GM18517 (cell line): ENCODE measurements around the gene VOPP1.

Source experiments
- ATAC-seq: cut with Tn5 transposase; IDR thresholded peaks from one replicate; pipeline ENCODE4 v1.9.1; 2021; ENCODE audit warnings: mild to moderate bottlenecking, moderate library complexity; ENCODE audit not compliant: unreplicated experiment

Gene VOPP1

DNA sequence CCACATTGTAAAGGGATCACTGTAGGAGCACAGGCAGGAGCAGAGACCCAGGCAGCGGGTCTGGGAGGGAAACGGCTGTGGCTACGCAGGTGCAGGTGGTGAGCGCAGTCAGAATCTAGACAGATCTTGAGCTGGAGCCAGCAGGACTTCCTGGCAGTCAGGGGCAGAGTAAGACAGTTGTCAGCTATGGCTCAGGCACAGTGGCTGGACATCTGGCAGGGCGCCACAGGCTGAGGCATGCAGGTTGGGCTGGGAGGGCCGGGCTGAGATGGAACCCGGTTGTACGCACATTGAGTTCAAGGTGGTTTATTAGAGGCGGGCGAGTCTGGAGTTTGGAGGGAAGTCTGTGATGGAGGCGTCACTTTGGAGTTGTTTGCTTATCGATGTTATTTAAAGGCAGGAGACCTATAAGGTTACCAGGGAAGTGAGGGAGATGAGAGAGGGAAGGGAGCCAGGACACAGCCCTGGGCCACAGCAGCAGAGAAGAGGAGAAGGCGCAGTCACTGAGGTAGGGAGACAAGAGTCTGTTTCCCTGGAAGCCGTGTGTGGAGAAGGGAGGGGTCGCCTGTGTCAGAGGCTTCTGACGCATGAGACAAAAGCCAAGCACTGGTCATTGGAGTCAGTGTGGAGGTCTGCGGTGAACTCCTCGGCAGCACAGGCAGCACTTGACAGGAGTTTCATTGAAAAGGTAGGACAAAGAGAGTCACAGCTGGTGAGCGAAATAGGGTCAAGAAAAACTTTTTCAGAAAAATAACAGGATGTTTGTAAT is 133.4 kb downstream of the VOPP1 start:
- ATAC-seq = no peak

DNA sequence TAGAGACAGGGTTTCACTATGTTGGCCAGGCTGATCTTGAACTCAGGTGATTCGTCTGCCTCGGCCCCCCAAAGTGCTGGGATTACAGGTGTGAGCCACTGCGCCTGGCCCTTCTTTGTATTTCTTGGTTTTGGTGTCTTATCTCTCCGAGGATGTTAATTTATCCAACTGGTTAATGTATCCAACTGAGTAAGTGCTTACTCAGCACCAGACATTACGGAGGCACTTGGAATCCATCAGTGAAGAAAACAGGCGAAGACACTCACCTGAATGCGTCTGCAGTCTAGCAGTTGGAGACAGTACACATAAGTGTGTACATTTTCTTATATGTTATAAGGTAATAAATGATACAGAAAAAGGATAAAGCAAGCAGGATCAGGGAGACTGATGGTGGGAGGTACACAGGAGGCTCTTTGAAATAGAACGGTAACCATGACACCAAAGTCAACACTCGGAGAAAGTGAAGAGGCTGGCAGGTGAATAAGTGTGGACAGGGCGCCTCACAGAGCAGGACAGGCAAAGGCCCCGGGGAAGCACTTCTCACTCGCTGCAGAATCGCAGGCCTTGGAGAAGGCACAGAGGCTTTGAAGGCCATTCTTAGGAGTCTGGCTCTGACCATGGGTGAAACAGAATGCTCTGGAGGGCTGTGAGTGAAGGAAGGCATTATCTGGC is 134.1 kb downstream of the VOPP1 start:
- ATAC-seq = no peak

DNA sequence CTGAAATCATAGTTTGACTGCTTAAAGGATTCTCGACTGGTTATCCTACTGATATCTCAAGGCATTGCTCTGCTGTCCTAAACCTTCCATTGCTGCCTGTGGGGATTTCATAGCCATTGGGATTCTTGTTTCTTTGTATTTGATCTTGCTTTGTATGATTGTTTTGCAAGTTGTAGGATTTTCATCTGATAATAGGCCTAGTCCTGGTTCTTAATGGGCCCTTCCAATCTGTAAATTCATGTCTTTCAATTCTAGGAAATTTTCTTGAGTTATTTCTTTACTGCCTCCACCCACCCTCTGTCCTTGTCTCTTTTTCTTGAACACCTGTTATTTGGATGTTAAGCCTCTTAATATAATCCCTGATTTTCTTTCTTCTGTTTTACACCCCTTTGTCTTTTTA is 134.9 kb downstream of the VOPP1 start:
- ATAC-seq = no peak

DNA sequence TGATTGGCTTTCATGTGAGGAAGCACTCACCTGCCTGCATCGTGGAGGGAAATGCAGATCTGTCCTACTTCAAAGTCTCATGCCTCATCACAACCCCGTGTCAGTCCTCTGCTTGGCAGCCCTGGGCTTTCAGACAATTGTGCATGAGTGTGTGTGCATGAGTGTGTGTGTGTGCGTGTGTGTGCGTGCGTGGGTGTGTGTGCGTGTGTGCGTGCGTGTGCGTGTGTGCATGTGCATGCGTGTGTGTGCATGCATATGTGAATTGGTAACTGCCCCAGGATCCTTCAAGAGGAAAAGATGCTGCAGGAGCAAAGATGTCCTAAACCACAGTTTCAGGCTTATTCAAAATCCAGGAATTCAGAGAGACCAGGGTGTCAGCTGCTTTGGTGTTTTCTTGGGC is 135.8 kb downstream of the VOPP1 start:
- ATAC-seq = no peak

DNA sequence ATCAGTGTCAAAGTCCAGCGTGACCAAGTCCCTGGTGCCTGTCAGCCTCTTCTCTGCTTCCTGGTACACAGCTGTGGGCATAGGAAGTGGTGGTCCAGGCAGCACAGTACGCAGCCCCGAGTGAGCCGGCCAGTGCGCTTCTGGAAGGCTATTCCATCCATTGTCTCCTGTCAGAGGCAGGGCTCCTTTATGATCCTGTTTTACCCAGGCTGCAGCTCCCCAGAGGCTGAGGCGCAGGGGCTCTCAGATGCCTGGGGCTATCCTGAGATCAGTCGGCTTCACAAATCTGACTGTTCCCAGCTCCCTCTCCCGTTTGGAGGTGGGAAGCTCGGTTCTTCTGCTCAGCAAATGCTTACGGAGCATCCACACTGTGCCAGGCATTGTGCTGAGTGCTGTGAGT is 136.8 kb downstream of the VOPP1 start:
- no peak for ATAC-seq

DNA sequence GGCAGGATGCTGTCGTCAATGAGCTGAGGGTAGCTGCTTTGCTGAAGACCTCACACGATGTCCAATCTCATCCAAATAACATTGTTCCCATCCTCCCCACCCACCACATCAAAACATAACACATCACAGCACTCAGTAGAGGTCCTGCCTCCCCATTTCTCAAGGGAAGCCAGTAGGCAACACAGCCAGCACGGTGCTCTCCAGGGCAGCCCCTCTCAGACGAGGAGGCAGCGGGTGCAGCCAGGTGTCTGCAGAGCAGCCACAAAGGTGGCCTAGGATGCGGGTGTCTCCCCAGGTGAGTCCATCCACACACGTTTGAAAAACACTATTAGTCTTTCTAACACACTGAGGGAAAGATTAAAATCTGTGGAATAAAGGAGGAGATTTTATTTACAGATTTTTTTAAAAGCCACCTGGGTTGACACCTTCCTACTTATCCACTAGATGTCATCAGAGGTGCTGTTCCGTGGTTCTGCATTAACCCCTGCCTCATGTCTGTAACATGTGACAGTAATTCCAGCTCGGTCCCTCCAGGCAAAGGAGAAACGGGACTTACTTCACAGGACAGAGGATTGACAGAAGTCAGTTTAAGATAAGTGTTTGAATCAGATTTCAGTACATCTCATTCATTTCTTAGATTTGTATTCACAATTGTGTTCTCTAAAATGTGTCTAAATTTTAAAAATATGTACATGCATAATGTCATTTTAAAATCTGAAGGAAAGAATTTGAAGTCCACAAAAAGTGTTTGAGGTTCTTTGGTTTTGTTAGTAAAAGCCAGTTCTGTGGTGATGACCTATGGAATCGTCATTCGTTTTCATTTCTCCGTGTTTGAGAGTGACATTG is 139.1 kb downstream of the VOPP1 start:
- ATAC-seq = no peak

DNA sequence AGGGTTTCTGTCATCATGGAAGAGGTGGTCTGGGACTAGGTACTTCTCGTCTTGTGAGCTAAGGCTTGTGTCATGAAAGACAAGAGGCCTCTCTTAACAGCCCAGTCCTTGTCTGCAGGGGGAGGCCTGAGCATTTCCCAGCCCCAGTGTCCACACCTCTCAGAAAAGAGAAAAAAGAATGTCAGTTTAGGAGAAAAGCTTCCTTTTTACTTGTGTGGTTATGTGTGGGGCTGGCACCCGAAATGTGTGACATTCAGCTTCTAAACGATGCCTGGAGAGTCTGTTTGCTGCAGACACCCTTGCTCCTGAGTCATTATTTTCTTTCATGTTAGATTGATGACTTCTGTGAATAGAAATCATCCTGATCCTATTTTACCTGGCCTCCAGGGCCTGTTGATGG is 139.8 kb downstream of the VOPP1 start:
- no peak for ATAC-seq

DNA sequence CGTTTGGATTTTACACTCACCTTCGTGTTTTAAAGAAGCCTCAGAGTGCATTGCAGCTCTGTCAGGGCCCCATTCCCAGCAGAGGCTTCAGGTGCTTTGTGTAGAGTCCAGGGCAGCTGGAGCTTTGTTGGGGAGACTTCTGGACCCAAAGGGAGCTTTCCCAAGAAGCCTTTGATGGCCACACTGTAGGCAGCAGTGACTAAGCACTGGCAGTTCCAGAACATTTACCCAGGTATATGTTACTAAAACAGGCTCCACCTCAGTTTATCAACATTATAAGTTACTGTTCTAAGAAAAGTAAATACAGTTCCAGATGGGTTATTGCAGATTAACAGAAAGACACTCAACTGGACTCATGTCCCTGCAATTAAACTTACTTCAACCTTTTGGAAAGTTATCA is 140.4 kb downstream of the VOPP1 start:
- no peak for ATAC-seq

DNA sequence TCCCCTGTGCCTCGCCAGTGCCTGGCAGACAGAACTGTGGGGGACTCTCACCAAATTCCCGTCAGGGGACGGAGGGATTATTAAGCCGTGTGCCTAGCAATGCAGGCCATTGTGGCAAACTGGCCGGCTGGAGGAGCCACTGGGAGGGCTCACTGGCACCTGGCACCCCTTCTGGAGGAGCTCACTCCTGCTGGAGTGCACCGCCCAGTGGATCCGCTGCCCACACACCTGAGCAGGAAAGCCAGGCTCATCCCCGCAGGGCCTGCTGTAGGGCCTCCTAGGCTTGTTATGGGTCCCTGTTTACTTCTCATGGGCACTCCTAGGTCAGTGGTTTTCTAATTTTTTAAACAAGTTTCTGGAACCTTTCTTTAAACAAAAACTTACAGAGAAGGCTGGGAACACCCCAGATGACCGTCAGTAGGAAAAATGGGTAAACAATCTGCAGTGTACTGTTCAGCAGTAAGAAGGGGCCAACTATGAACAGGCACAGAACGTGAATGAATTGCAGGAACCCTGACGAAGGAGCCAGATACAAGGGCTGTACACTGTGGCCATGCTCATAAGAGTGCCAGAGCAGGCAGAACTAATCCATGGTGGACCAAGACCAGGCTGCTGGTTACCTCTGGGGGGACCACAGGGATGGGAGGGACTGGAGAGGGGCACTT is 142.3 kb downstream of the VOPP1 start:
- ATAC-seq = no peak

DNA sequence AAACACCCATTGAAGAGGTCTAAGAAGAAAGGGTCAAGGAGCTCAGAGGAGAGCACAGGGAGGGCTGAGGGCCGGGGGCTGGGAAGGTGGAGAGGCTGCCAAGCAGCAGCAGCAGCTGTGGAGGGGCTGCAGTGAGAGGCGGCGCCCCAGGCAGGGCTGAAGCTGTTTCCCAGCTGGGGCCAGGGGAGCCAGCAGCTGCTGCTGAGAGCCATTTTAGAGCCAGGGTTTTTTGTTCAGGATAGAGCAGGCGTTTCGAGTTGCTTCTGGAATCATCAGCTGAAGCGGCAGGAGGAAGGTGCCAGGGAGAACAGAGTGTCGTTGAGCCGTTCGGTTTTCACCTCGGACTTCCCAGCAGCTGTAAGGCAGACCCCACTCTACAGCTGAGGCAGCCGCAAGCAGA is 144.5 kb downstream of the VOPP1 start:
- no peak for ATAC-seq

DNA sequence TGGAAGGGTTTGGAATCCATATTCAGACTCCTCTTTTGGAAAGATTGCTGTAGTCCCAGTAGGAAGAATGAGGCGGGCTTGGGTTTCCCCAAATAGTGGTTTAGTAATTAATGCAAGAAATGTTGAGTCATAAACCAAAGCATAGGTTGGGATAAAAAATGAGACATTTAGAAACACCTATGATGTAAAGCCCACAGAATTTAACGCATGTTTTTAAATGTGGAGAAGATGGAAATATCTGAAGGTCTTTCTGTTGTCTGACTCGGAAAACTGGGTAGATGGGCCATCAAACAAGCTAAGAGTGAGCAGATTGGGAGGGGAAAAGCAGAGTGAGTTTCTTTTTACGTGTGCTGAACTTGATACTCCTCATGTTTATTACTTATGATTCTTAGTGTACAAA is 145.0 kb downstream of the VOPP1 start:
- ATAC-seq = no peak

DNA sequence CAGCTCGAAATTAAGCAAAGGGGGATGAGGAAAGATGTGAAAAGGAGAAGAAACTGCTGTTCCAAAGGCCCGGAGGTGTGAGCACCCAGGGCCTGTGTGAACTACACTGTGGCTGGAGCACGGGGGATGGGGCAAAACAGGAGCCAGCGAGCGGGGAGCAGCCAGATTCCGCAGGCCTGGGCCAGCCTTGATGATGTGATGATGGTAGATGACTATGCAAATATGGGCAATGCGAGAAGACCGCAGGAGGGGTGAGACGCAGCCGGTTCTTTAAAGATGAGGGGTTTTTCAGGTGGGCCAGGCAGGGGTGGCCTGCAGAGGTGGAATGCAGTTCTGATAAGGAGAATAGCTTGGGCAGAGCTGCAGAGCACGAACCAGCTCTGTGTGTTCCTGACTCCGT is 145.6 kb downstream of the VOPP1 start:
- no peak for ATAC-seq

DNA sequence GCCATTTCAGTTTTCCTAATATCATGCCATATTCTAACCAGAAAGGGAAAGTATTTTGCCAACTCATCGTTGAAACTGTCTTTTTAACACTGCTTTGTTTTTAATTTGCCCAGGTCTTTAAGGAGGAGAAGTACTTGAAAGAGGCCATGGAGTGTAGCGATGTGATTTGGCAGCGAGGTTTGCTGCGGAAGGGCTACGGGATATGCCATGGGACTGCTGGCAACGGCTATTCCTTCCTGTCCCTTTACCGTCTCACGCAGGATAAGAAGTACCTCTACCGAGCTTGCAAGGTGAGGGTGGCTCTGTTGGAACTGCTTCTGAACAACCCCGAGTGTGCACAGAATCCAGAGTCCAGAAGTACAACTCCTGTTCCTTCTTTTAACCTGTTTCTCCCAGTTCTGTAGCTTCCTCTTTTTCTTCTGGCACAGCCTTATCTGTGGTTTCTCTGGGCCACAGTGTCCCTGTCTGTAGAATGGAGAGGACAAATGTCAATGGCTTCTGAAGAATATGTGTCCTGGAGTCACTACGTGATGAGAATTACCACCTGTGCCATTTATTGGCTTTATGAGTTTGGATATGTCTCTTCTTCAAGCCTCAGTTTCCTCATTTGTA is 147.1 kb downstream of the VOPP1 start:
- ATAC-seq = no peak

DNA sequence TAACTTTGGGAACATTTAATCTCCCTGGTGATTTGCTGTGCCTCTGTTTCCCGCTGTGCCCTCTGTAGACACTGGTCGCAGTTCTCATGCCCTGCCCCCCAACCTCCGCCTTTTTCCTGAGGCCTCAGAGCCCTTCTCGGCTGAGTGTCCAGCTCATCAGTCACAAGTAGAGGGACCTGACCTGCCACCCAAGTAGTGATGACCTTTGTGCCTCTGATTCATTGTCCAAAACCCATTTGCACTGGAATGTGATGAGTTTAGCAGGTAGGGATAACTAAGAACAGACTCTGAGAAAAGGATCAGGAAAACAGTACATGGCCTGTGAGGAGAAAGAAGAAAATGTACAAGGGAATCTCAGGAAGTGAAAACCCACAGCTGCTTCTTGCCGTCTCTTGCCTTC is 148.4 kb downstream of the VOPP1 start:
- no peak for ATAC-seq

DNA sequence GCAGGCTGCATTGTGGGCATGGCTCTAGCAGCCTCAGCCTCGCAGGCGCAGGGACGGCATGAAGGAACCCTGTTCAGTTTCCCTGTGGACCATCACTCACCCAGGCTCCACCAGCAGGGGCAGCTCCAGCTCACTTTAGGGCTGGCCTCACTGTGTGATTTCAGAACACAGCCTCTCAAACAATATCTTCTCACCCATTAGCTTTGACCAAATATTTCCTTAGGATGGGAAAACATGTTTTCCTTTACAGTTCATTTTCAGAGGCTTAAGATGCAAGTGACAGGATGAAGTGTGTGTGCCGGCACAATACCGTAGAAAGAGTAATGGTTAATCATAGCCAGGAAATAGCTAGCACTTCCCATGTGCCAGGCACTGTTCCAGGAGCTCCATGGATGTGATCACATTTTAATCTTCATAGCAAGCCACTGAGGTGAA is 149.0 kb downstream of the VOPP1 start:
- ATAC-seq = no peak
